Measurements from ENCODE around the gene RASGEF1C.

Gene RASGEF1C

DNA sequence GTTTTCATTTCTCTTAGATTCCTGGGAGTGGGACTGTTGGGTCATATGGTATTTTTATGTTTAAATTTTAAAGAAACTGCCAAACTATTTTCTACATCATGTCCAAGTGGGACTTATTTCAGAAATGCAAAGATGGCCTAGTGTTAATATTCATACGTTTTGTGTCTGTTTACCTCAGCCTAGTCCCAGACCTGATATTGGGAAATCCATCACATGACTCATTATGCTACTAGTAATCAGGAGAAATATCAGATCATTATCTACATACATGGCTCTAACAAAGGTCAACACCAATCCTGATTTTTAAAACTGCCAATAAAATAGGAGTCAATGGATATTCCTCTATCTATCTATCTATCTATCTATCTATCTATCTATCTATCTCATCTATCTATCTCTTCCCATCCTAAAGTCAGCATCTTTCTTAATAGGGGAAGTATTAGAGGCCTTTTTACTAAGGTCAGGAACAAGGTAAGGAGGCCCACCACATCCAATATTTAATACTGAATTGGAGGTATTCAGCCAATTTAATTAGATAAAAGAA lies 4.7 kb downstream of the RASGEF1C start:
- no peak for DNase-seq
- Histone ChIP-seq H3K4me1 (ENCODE audit: control insufficient read depth, insufficient read depth, low read length, poor library complexity, severe bottlenecking) (peaks cover 2% of the 10 kb centered on the region), H3K36me3 (ENCODE audit: control insufficient read depth, insufficient read depth, low read length) (no peaks in the 10 kb centered on the region), H3K9me3 (ENCODE audit: control insufficient read depth, low read length) (no peaks in the 10 kb centered on the region), H3K27ac (ENCODE audit: insufficient read depth, low read length, poor library complexity, severe bottlenecking) (no peak overlapping the region), H3K4me3 (ENCODE audit: insufficient read depth, low read depth, low read length, poor library complexity, severe bottlenecking) (no peak overlapping the region), H3K27me3 (replicated peaks; ENCODE audit: control insufficient read depth, insufficient read depth, low read length, poor library complexity, severe bottlenecking) (peaks cover 15% of the 10 kb centered on the region)

DNA sequence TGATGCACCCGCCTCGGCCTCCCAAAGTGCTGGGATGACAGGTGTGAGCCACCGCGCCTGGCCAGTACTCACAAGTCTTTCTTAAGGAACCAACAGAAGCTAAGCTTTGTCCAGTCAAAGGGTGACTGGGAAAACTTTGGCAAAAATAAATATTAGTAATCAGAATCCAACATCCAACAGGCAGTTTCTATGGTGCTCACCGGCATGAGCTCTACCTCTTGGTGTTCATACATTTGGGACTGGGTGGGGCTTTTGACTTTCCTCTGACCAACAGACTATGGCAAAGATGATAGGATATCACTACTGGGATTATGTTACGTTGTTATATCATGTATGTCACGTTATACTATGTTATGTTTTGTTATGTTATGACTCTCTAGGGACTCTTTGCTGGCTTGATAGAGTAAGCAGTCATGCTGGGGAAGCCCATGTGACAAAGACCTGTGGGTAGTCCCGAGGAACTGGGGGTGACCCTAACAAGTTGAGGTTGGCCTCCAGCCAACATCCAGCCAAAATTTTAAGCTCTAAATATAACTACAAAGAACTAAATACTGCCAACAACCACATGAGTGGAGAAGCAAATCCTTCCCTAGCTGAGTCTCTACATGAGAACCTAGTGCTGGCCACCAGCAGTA lies 6.0 kb downstream of the RASGEF1C start:
- Histone ChIP-seq H3K4me1 (ENCODE audit: control insufficient read depth, insufficient read depth, low read length, poor library complexity, severe bottlenecking) (no peaks in the 10 kb centered on the region), H3K9me3 (ENCODE audit: control insufficient read depth, low read length) (no peaks in the 10 kb centered on the region), H3K4me3 (ENCODE audit: insufficient read depth, low read depth, low read length, poor library complexity, severe bottlenecking) (no peak overlapping the region), H3K27me3 (replicated peaks; ENCODE audit: control insufficient read depth, insufficient read depth, low read length, poor library complexity, severe bottlenecking) (peaks cover 9% of the 10 kb centered on the region), H3K27ac (ENCODE audit: insufficient read depth, low read length, poor library complexity, severe bottlenecking) (no peak overlapping the region), H3K36me3 (ENCODE audit: control insufficient read depth, insufficient read depth, low read length) (no peaks in the 10 kb centered on the region)
- no peak for DNase-seq

DNA sequence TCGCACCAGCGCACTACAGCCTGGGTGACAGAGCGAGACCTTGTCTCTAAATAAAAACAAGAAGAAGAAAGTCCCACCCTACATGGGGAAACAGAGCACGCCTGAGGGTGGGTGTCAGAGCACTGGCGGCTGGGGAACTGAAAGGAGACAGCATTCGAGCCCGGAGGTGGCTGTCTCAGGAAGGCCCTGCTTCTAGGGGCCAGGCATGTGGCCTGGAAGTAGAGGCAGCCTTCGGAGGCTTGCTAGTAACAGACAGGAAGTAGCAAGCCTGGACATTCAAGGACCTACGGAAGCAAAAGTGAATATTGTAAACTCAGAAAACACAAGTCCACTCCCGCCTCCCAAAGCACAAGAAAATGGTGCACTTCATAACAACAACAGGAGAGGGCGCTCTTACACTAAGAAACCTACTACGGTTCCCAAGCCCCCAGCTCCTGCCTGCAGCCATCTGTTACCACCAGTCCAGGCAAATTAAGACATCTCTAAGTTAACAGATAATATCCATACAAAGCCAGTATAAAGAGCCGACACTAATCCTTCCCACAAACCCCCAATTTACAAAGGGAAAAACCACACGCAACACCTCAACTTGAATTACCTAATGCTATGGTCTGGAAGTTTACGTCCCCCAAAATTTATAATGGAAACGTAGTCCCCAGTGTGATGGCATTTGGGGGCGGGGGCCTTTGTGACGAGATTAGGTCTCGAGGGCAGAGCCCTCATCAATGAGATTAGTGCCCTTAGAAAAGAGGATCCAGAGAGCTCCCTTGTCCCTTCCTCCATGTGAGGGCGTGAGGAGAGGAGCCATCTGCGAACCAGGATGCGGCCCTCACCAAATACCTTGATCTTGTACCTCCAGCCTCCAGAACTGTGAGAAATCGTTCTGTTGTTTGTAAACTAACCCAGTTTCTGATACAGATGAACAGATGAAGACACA lies 7.7 kb downstream of the RASGEF1C start:
- Histone ChIP-seq H3K36me3 (ENCODE audit: control insufficient read depth, insufficient read depth, low read length) (no peaks in the 10 kb centered on the region), H3K4me3 (ENCODE audit: insufficient read depth, low read depth, low read length, poor library complexity, severe bottlenecking) (no peak overlapping the region), H3K4me1 (ENCODE audit: control insufficient read depth, insufficient read depth, low read length, poor library complexity, severe bottlenecking) (no peaks in the 10 kb centered on the region), H3K9me3 (ENCODE audit: control insufficient read depth, low read length) (no peaks in the 10 kb centered on the region), H3K27me3 (replicated peaks; ENCODE audit: control insufficient read depth, insufficient read depth, low read length, poor library complexity, severe bottlenecking) (no peaks in the 10 kb centered on the region), H3K27ac (ENCODE audit: insufficient read depth, low read length, poor library complexity, severe bottlenecking) (no peak overlapping the region)
- no peak for DNase-seq

DNA sequence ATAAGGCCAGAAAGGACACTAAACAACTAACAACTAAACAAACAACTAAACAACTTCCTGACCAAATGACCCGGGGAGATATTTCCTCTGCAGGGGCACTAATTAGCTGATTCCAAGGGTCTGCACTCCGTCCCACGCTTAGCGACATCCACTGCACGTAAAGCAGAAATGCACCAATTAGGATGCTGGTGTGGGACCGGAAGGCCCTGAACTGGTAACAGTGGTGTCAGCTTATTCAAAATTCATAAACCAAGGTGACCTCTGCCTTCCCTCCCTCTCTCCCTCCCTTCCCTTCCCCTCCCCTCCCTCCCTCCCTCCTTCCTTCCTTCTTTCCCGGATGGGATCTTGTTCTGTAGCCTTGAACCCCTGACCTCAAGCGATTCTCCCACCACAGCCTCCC lies 9.6 kb downstream of the RASGEF1C start:
- no peaks in the 10 kb centered on the region for H3K9me3 ChIP-seq (ENCODE audit: control insufficient read depth, low read length)
- H3K4me3 ChIP-seq (ENCODE audit: insufficient read depth, low read depth, low read length, poor library complexity, severe bottlenecking): no peak overlapping the region
- H3K27ac ChIP-seq (ENCODE audit: insufficient read depth, low read length, poor library complexity, severe bottlenecking): no peak overlapping the region
- no peaks in the 10 kb centered on the region for H3K27me3 ChIP-seq (replicated peaks; ENCODE audit: control insufficient read depth, insufficient read depth, low read length, poor library complexity, severe bottlenecking)
- H3K4me1 ChIP-seq (ENCODE audit: control insufficient read depth, insufficient read depth, low read length, poor library complexity, severe bottlenecking): no peaks in the 10 kb centered on the region
- H3K36me3 ChIP-seq (ENCODE audit: control insufficient read depth, insufficient read depth, low read length): no peaks in the 10 kb centered on the region
- no peak for DNase-seq

DNA sequence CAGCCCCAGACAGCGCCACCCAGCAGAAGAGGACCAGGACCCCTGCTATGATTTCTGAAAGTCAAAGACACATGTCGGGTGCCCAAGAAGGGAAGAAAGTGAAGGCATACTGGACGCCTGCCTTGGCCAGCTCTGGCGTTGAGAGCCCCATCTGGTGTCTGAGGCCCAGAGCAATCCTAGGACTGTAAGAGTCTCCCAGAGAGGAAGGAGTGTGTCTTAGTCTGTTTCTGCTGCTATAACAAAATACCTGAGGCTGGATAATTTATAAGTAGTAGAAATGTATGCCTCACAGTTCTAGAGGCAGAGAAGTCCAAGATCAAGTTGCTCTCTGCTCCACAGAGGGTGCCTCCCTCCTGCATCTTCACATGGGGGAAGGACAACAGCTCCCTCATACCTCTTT lies 10.8 kb downstream of the RASGEF1C start:
- H3K9me3 ChIP-seq (ENCODE audit: control insufficient read depth, low read length): no peaks in the 10 kb centered on the region
- H3K4me1 ChIP-seq (ENCODE audit: control insufficient read depth, insufficient read depth, low read length, poor library complexity, severe bottlenecking): no peaks in the 10 kb centered on the region
- H3K27me3 ChIP-seq (replicated peaks; ENCODE audit: control insufficient read depth, insufficient read depth, low read length, poor library complexity, severe bottlenecking): no peaks in the 10 kb centered on the region
- no peaks in the 10 kb centered on the region for H3K36me3 ChIP-seq (ENCODE audit: control insufficient read depth, insufficient read depth, low read length)
- no peak overlapping the region for H3K27ac ChIP-seq (ENCODE audit: insufficient read depth, low read length, poor library complexity, severe bottlenecking)
- no peak for DNase-seq
- H3K4me3 ChIP-seq (ENCODE audit: insufficient read depth, low read depth, low read length, poor library complexity, severe bottlenecking): no peak overlapping the region

DNA sequence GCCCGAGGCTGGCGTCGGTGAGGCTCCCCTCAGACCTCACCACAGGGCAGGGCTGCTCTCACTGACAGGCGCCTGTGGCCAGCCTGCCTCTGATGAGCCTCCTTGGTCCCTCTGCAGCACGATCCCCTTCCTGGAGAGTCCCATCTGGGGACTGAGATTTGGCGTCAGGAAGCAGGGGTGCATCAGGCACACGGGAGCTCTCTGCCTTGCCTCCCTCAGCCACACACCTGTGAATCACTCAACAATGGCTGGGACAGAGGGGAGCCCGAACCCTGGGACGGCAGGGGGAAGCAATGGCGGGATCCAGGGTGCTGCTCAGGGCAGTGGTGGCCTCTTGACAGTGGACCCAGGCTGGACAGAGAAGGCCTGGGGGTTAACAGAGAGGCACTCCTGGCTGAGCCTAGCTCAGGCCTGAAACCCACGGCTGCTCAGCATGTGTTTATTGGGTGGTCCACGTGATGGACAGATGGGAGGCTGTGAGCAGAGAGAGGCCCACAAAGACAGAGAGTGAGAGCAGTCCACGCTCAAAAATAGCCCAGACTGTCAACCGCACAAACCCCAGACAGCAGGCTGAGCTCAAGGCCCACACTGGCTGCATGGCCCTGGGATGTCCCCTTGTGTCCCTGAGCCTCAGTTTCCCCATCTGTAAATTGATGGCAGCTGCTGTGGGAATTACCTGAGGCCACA lies 11.9 kb downstream of the RASGEF1C start:
- no peak overlapping the region for H3K27ac ChIP-seq (ENCODE audit: insufficient read depth, low read length, poor library complexity, severe bottlenecking)
- H3K9me3 ChIP-seq (ENCODE audit: control insufficient read depth, low read length): no peaks in the 10 kb centered on the region
- H3K4me3 ChIP-seq (ENCODE audit: insufficient read depth, low read depth, low read length, poor library complexity, severe bottlenecking): no peak overlapping the region
- no peaks in the 10 kb centered on the region for H3K36me3 ChIP-seq (ENCODE audit: control insufficient read depth, insufficient read depth, low read length)
- DNase-seq: no peak
- no peaks in the 10 kb centered on the region for H3K4me1 ChIP-seq (ENCODE audit: control insufficient read depth, insufficient read depth, low read length, poor library complexity, severe bottlenecking)
- H3K27me3 ChIP-seq (replicated peaks; ENCODE audit: control insufficient read depth, insufficient read depth, low read length, poor library complexity, severe bottlenecking): no peaks in the 10 kb centered on the region

DNA sequence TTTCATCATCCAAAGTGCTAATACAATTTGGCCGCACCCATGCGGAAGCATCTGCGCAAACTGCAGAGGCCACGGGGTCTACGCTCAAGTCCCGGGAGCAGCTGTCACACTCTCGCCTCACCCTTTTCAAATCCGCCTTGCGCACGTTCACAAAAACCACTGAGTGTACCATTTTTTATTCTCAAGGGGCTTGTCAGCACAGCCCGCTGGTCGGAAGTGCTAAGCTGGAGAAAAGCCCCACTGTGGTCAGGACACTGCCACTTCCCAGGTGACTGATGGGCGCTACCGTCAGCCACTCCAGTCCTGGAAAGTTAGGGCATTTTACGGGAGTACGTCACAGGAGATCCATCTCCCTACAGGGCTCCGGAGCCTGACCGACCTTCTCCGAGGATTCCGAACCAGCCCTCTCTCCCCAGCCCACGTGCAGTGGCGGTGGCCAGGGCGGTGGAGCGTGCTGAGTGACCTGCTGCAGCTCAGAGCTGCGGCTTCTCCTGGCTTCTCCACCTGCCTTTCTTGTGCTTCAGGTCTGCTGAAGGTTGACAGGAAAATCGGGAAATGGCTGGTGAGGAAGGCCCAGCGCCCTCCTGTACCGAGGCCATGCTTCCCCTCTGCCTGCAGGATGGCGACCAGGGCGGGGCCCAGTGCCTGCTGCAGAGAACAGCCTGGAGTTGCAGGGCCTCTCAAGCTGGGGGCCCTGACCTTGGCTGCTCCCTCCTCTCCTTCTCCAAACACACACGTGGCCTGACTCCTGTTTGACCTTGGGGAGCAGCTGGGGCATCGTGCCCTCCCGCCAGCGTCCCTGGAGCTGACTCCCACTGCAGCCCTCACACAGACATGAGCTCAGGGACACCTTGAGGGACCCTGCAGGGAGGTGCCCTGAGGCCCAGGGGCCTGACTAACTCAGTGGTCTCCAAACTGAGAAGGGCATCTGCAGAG lies 14.3 kb downstream of the RASGEF1C start:
- no peak for DNase-seq
- no peaks in the 10 kb centered on the region for H3K9me3 ChIP-seq (ENCODE audit: control insufficient read depth, low read length)
- no peak overlapping the region for H3K27ac ChIP-seq (ENCODE audit: insufficient read depth, low read length, poor library complexity, severe bottlenecking)
- H3K4me3 ChIP-seq (ENCODE audit: insufficient read depth, low read depth, low read length, poor library complexity, severe bottlenecking): no peak overlapping the region
- H3K36me3 ChIP-seq (ENCODE audit: control insufficient read depth, insufficient read depth, low read length): no peaks in the 10 kb centered on the region
- no peaks in the 10 kb centered on the region for H3K27me3 ChIP-seq (replicated peaks; ENCODE audit: control insufficient read depth, insufficient read depth, low read length, poor library complexity, severe bottlenecking)
- no peaks in the 10 kb centered on the region for H3K4me1 ChIP-seq (ENCODE audit: control insufficient read depth, insufficient read depth, low read length, poor library complexity, severe bottlenecking)

DNA sequence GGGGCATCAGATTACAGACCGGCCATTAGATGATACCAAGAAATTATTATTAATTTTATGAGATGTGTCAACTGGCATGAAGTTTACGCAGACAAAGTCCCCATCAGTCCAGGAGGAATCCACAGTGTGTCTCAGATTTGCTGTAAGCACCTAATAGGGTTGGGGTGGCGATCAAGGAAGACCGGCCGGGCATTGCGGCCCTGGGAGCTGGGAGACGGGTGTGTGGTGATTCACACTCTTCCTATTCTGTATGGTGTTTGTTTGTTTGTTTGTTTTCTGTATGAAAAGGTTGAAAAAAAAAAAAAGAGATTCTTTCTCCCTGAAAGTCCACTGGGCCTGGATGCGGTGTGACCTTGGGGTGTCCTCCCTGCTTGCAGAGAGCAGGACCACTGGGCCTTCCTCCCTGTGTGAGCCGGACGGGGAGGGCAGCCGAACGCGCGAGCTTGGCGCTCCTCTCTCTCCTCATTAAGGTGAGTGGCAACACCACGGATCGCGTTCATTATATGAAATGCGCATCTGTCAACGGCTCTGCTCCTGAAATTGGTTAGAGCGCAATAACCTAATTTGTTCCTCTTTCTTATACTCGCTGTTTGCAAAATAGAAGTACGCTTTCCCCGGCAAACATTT lies 15.1 kb downstream of the RASGEF1C start:
- no peaks in the 10 kb centered on the region for H3K4me1 ChIP-seq (ENCODE audit: control insufficient read depth, insufficient read depth, low read length, poor library complexity, severe bottlenecking)
- no peaks in the 10 kb centered on the region for H3K36me3 ChIP-seq (ENCODE audit: control insufficient read depth, insufficient read depth, low read length)
- DNase-seq: no peak
- no peak overlapping the region for H3K4me3 ChIP-seq (ENCODE audit: insufficient read depth, low read depth, low read length, poor library complexity, severe bottlenecking)
- H3K27ac ChIP-seq (ENCODE audit: insufficient read depth, low read length, poor library complexity, severe bottlenecking): no peak overlapping the region
- H3K9me3 ChIP-seq (ENCODE audit: control insufficient read depth, low read length): no peaks in the 10 kb centered on the region
- H3K27me3 ChIP-seq (replicated peaks; ENCODE audit: control insufficient read depth, insufficient read depth, low read length, poor library complexity, severe bottlenecking): no peaks in the 10 kb centered on the region

DNA sequence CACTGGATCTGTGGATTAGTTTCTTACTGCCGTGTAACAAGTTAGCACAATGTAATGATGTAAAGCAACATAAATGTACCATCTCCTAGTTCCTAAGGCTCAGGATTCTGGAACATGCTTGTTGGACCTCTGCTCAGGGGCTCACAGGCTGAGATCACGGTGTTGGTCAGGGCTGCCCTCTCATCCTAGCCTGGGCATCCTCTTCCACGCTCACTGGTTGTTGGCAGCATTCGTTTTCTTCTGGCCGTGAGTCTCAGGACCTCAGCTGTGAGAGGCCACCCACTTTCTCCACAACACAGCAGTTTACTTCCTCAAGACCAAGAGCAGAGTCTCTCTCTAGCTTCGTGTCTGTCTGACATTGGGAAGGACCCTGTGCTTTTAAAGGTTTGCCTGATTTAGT lies 17.3 kb downstream of the RASGEF1C start:
- no peaks in the 10 kb centered on the region for H3K9me3 ChIP-seq (ENCODE audit: control insufficient read depth, low read length)
- H3K27ac ChIP-seq (ENCODE audit: insufficient read depth, low read length, poor library complexity, severe bottlenecking): no peak overlapping the region
- no peaks in the 10 kb centered on the region for H3K4me1 ChIP-seq (ENCODE audit: control insufficient read depth, insufficient read depth, low read length, poor library complexity, severe bottlenecking)
- H3K36me3 ChIP-seq (ENCODE audit: control insufficient read depth, insufficient read depth, low read length): no peaks in the 10 kb centered on the region
- no peak for DNase-seq
- H3K4me3 ChIP-seq (ENCODE audit: insufficient read depth, low read depth, low read length, poor library complexity, severe bottlenecking): no peak overlapping the region
- no peaks in the 10 kb centered on the region for H3K27me3 ChIP-seq (replicated peaks; ENCODE audit: control insufficient read depth, insufficient read depth, low read length, poor library complexity, severe bottlenecking)
